A549 (cell line): ENCODE measurements around the gene C1QTNF1. TPM values are rescaled to one million over a fixed set of nuclear protein-coding genes. Genes with fewer than 3 reads are reported as not detected.

Experiments
- ATAC-seq, 2 experiments: fragments of 200-7000 bp in 1 of 2; fragments of >200 bp in 1 of 2; cut with Nextera tagmentation in 1 of 2; cut with Tn5 transposase in 1 of 2; 3 replicates each; pipeline versions ENCODE4 v1.8.0 to v1.9.1; 2018 to 2020; ENCODE audit warnings: mild to moderate bottlenecking in 1 of 2, moderate library complexity in 1 of 2
- CTCF ChIA-PET: fragments of 300-600 bp; sonication (Branson Sonifier 250); formaldehyde crosslinking; extraction: SDS; loops from one replicate; lab custom pipeline; 2021; ENCODE audit warnings: antibody characterized with exemption, inconsistent platforms; lab: Yijun Ruan, JAX
- POLR2A ChIA-PET: fragments of 350-600 bp; formaldehyde crosslinking; extraction: SDS; loops from one replicate; lab custom pipeline; 2021; ENCODE audit warnings: antibody characterized with exemption, inconsistent platforms; lab: Yijun Ruan, JAX
- DNase-seq, 2 experiments: peaks; one replicate each; pipeline versions ENCODE4 v3.0.0 to v3.0.0-alpha.2; 2011 to 2016; ENCODE audit warnings: low read depth in 1 of 2, low spot score in 1 of 2
- FAIRE-seq: peaks from 2 replicates; lab custom pipeline; 2011; peaks lifted over from hg19 to GRCh38; lab: Jason Lieb, UNC
- H3K27ac ChIP-seq, 2 experiments: fragments of >200 bp; sonication (Bioruptor Twin); formaldehyde crosslinking; 3 replicates each; pipeline ENCODE4 v1.5.1; 2016 to 2017
- H3K4me1 ChIP-seq: fragments of >200 bp; sonication (Bioruptor Twin); formaldehyde crosslinking; 3 replicates; pipeline ENCODE4 v1.6.1; 2016
- H3K4me2 ChIP-seq: fragments of >200 bp; sonication (Bioruptor Twin); formaldehyde crosslinking; 3 replicates; pipeline ENCODE4 v1.6.1; 2016
- H3K4me3 ChIP-seq: fragments of >200 bp; sonication (Bioruptor Twin); formaldehyde crosslinking; 3 replicates; pipeline ENCODE4 v1.5.1; 2016
- H3K9me3 ChIP-seq: fragments of >200 bp; sonication (Bioruptor Twin); formaldehyde crosslinking; 3 replicates; pipeline ENCODE4 v1.6.1; 2016
- ATOH8 ChIP-seq: fragments of 250-450 bp; sonication (Bioruptor Pico); IDR thresholded peaks from 2 replicates; pipeline ENCODE4 v1.5.0; 2020; ENCODE audit warnings: low read depth, mild to moderate bottlenecking, moderate library complexity
- CBX2 ChIP-seq: fragments of 200-600 bp; sonication (generic); IDR thresholded peaks from 2 replicates; pipeline ENCODE4 v1.6.1; 2016; ENCODE audit warnings: low read depth, mild to moderate bottlenecking, borderline replicate concordance
- CBX8 ChIP-seq: fragments of 200-600 bp; sonication (generic); IDR thresholded peaks from 2 replicates; pipeline ENCODE4 v1.6.1; 2016
- CHD4 ChIP-seq: fragments of 200-600 bp; sonication (generic); IDR thresholded peaks from 2 replicates; pipeline ENCODE4 v1.6.1; 2016; ENCODE audit warnings: antibody characterized with exemption, mild to moderate bottlenecking, borderline replicate concordance
- E2F6 ChIP-seq: IDR thresholded peaks from 2 replicates; pipeline ENCODE4 v1.6.1; 2012; ENCODE audit warnings: low read depth, borderline replicate concordance
- EHMT2 ChIP-seq: fragments of 200-600 bp; sonication (generic); IDR thresholded peaks from 2 replicates; pipeline ENCODE4 v1.6.1; 2016; ENCODE audit warnings: antibody characterized with exemption, low read depth, mild to moderate bottlenecking, moderate library complexity
- ELK1 ChIP-seq: fragments of 150-350 bp; IDR thresholded peaks from 2 replicates; pipeline ENCODE4 v1.6.1; 2014; ENCODE audit warnings: low read depth, mild to moderate bottlenecking, low read length
- FOXS1 ChIP-seq: fragments of 250-450 bp; sonication (Bioruptor Pico); IDR thresholded peaks from 2 replicates; pipeline ENCODE4 v1.5.0; 2020; ENCODE audit warnings: mild to moderate bottlenecking, moderate library complexity
- GATA3 ChIP-seq: IDR thresholded peaks from 2 replicates; pipeline ENCODE4 v1.6.1; 2012; ENCODE audit warnings: borderline replicate concordance
- HEYL ChIP-seq: fragments of 250-450 bp; sonication (Bioruptor Pico); IDR thresholded peaks from 2 replicates; pipeline ENCODE4 v1.8.0; 2021; ENCODE audit warnings: mild to moderate bottlenecking, moderate library complexity
- HMGXB4 ChIP-seq: fragments of 250-450 bp; sonication (Bioruptor Pico); IDR thresholded peaks from 2 replicates; pipeline ENCODE4 v1.5.0; 2021; ENCODE audit warnings: mild to moderate bottlenecking, moderate library complexity, borderline replicate concordance
- KDM1A ChIP-seq: fragments of 200-600 bp; sonication (generic); IDR thresholded peaks from 2 replicates; pipeline ENCODE4 v1.6.1; 2016; ENCODE audit warnings: low read depth, mild to moderate bottlenecking
- MAFK ChIP-seq: fragments of 450-650 bp; IDR thresholded peaks from 2 replicates; pipeline ENCODE4 v1.6.1; 2014; ENCODE audit not compliant: partially characterized antibody
- MYC ChIP-seq: IDR thresholded peaks from 2 replicates; pipeline ENCODE4 v1.6.1; 2012; ENCODE audit warnings: mild to moderate bottlenecking, inconsistent platforms, low read length, improper control_type of control experiment, borderline replicate concordance
- NR3C1 ChIP-seq: fragments of >200 bp; sonication (Bioruptor Twin); formaldehyde crosslinking; IDR thresholded peaks from 3 replicates; pipeline ENCODE4 v1.6.1; 2017
- POLR2A ChIP-seq: IDR thresholded peaks from 2 replicates; pipeline ENCODE4 v1.6.1; 2012; ENCODE audit warnings: mild to moderate bottlenecking, low read length
- RAD21 ChIP-seq, 2 experiments: fragments of >200 bp in 1 of 2; sonication (Bioruptor Twin) in 1 of 2; formaldehyde crosslinking in 1 of 2; IDR thresholded peaks in 1 of 2; conservative IDR thresholded peaks in 1 of 2; 2 replicates in 1 of 2; 3 replicates in 1 of 2; pipeline ENCODE4 v1.6.1; 2012 to 2018; ENCODE audit warnings: inconsistent platforms in 1 of 2
- REST ChIP-seq: fragments of 200-600 bp; sonication (generic); IDR thresholded peaks from 2 replicates; pipeline ENCODE4 v1.6.1; 2016; ENCODE audit warnings: antibody characterized with exemption, mild to moderate bottlenecking, moderate library complexity
- TFCP2L1 ChIP-seq: fragments of 250-450 bp; sonication (Bioruptor Pico); IDR thresholded peaks from 2 replicates; pipeline ENCODE4 v1.5.0; 2021; ENCODE audit warnings: mild to moderate bottlenecking
- ZC3H11A ChIP-seq: fragments of 450-650 bp; IDR thresholded peaks from 2 replicates; pipeline ENCODE4 v1.6.1; 2014; ENCODE audit warnings: antibody characterized with exemption, mild to moderate bottlenecking
- ZFP36 ChIP-seq: fragments of 450-650 bp; IDR thresholded peaks from 2 replicates; pipeline ENCODE4 v1.6.1; 2014; ENCODE audit warnings: borderline replicate concordance; ENCODE audit not compliant: partially characterized antibody
- ZNF302 ChIP-seq: fragments of 250-450 bp; sonication (Bioruptor Pico); IDR thresholded peaks from 2 replicates; pipeline ENCODE4 v1.9.0; 2021; ENCODE audit warnings: inconsistent platforms, mild to moderate bottlenecking, moderate library complexity
- WGBS: methylation state at CpG from one replicate; pipeline ENCODE4 v1.1.6; 2017; ENCODE audit errors: missing lambda C conversion rate; 5-methylcytosine and 5-hydroxymethylcytosine counted together
- polyA plus RNA-seq, 4 experiments: library from polyadenylated mRNA; depleted of rRNA in 3 of 4; stranded (reverse); fragments of >200 nt; fragmentation: RNase III in 1 of 4; extraction: RNeasy Plus Mini Kit Qiagen cat#74134 plus additional on column Dnase treatment in 1 of 4; gene quantifications; 2 replicates in 3 of 4; 3 replicates in 1 of 4; pipeline ENCODE4 v1.2.3, GENCODE V29; 2011 to 2017
- TF ChIP-seq, protein P1 (sequence below): fragments of 450-650 bp; IDR thresholded peaks from 2 replicates; pipeline ENCODE4 v1.6.1; 2014; ENCODE audit warnings: antibody characterized with exemption

The C1QTNF1 gene
- polyA plus RNA-seq, 2 of the 4 experiments (the other 2 are of a cell fraction), result 10.2 to 26.1 TPM

DNA sequence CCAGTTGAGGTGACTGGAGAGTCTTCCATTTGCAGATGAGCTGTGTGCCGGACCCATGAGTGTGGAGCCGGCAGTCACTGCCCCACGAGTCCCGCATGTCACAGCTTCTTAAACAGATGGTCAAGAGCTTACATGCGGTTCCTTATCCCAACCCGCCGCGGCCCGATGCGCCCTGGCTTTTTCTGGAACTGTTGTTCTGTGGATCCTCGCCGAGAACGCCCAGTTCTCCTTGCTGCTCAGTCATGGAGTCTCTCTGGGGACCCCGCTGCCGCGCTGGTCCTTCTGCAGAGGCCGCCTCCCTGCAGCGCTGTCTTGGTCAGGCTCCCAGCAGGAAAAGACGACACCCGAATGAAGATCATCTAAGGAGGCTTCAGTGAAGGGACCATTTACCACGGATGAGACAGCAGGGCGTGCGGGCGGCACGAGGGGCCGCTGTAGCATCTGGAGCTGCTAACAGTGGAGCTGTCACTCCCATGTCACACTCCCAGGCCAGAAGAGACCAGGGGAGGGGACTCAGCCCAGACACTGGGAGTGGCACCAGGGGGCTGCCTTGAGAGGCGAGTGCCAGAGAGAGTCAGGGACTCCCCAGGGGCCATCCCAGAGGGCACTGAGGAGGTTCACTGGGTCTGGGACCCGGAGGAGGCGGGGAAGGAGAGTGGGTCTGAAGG, 33.5 kb upstream of the C1QTNF1 start:
- CTCF ChIA-PET, result interaction anchor here (1.0 to 8.6 kb wide), 8 partner anchors 9 to 403 kb away, joined by 3 to 63 read pairs (median 4); partner anchors contain the start of gene LGALS3BP
- Histone ChIP-seq H3K9me3 (no peaks in the 10 kb centered on the region), H3K4me2 (no peak overlapping the region), H3K4me3 (no peak overlapping the region), H3K4me1 (peaks cover 13% of the 10 kb centered on the region)
- WGBS, result 96% methylated on average over 29 of the region's 29 CpGs
- no peak for FAIRE-seq
- TF ChIP-seq ZFP36 (no peak), POLR2A (no peak), TFCP2L1 (CRISPR knock-in tag) (no peak), HMGXB4 (CRISPR knock-in tag) (no peak), RAD21 (conservative IDR thresholded peaks at IDR 0.05 in 1 of 2, IDR thresholded peaks at IDR 0.05 in 1 of 2) (no peak), E2F6 (no peak), FOXS1 (no peak), HEYL (CRISPR knock-in tag) (no peak), NR3C1 (no peak), ZNF302 (no peak), MAFK (no peak), ELK1 (no peak), ZC3H11A (no peak)
- TF ChIP-seq, all 56 proteins: peak for 0
- ATAC-seq (no peak), DNase-seq (no peak)
- POLR2A ChIA-PET, result no interaction called here
- no peak overlapping the region for H3K27ac ChIP-seq

- ChIA-PET POLR2A (no interaction called here), CTCF (interaction anchor here (1.1 to 8.6 kb wide), 7 partner anchors 9 to 402 kb away, joined by 3 to 63 read pairs (median 5); partner anchors contain the start of gene LGALS3BP)
- TF ChIP-seq MYC, result no peak
- TF ChIP-seq GATA3, result no peak
- no peak for TF ChIP-seq CHD4
- TF ChIP-seq EHMT2, result no peak
- TF ChIP-seq, protein P1, sequence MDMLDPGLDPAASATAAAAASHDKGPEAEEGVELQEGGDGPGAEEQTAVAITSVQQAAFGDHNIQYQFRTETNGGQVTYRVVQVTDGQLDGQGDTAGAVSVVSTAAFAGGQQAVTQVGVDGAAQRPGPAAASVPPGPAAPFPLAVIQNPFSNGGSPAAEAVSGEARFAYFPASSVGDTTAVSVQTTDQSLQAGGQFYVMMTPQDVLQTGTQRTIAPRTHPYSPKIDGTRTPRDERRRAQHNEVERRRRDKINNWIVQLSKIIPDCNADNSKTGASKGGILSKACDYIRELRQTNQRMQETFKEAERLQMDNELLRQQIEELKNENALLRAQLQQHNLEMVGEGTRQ, result no peak
- TF ChIP-seq CBX8, result no peak
- TF ChIP-seq ATOH8 (CRISPR knock-in tag), result no peak
- TF ChIP-seq REST, result no peak
- no peak for TF ChIP-seq KDM1A
- no peak for TF ChIP-seq CBX2
- FAIRE-seq, result no peak
- H3K9me3 ChIP-seq, result no peaks in the 10 kb centered on the region
- WGBS, result 92% methylated on average over 33 of the region's 33 CpGs
- H3K4me3 ChIP-seq, result no peak overlapping the region
- H3K27ac ChIP-seq, result no peak overlapping the region
- ATAC-seq, result no peak
- no peak overlapping the region for H3K4me2 ChIP-seq
- DNase-seq, result no peak
- H3K4me1 ChIP-seq, result peaks cover 10% of the 10 kb centered on the region
These were observed 32.8 kb upstream of the C1QTNF1 start for GRCh38 chr17:78991017-78991738.
